ENCODE data around the gene TNFSF8.

- TF ChIP-seq, protein P1, sequence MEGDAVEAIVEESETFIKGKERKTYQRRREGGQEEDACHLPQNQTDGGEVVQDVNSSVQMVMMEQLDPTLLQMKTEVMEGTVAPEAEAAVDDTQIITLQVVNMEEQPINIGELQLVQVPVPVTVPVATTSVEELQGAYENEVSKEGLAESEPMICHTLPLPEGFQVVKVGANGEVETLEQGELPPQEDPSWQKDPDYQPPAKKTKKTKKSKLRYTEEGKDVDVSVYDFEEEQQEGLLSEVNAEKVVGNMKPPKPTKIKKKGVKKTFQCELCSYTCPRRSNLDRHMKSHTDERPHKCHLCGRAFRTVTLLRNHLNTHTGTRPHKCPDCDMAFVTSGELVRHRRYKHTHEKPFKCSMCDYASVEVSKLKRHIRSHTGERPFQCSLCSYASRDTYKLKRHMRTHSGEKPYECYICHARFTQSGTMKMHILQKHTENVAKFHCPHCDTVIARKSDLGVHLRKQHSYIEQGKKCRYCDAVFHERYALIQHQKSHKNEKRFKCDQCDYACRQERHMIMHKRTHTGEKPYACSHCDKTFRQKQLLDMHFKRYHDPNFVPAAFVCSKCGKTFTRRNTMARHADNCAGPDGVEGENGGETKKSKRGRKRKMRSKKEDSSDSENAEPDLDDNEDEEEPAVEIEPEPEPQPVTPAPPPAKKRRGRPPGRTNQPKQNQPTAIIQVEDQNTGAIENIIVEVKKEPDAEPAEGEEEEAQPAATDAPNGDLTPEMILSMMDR (IDR thresholded peaks at IDR 0.05), result no peak
- TF ChIP-seq POLR2AphosphoS5 (IDR thresholded peaks at IDR 0.05; ENCODE audit: low read depth, low read length) (no peak), REST (IDR thresholded peaks at IDR 0.05; ENCODE audit: insufficient read depth in 1 of 2, low read depth in 2 of 2, low read length in 1 of 2) (no peak)
These were observed 60.5 kb downstream of the TNFSF8 start for GRCh38 chr9:114869845-114870244.

Data from Panc1 (cell line).